K562 (cell line): ENCODE data around the gene TCEA3. TPM values are rescaled to one million over a fixed set of nuclear protein-coding genes. Genes with fewer than 3 reads are reported as not detected.
A peak's percentile ranks its signal among the peaks of the same experiment; 100 is the strongest.

Experiments
- ARID1B ChIP-seq: fragments of 450-650 bp; IDR thresholded peaks from 2 replicates; pipeline ENCODE4 v1.6.1; 2016; ENCODE audit warnings: antibody characterized with exemption, mild to moderate bottlenecking, inconsistent platforms
- E2F6 ChIP-seq, 2 experiments: IDR thresholded peaks; 2 replicates each; pipeline ENCODE4 v1.6.1; 2011; ENCODE audit warnings: borderline replicate concordance in 1 of 2, control low read depth in 1 of 2, low read depth in 1 of 2, low read length in 1 of 2, mild to moderate bottlenecking in 1 of 2, mixed read lengths in 1 of 2, moderate library complexity in 1 of 2; ENCODE audit not compliant: insufficient read depth in 1 of 2, insufficient read length in 1 of 2, poor library complexity in 1 of 2, severe bottlenecking in 1 of 2; ENCODE audit errors: extremely low read depth in 1 of 2
- MEIS2 ChIP-seq: fragments of 450-650 bp; IDR thresholded peaks from 2 replicates; pipeline ENCODE4 v1.6.1; 2014; ENCODE audit warnings: mild to moderate bottlenecking; ENCODE audit not compliant: partially characterized antibody
- MGA ChIP-seq: fragments of 450-650 bp; IDR thresholded peaks from 2 replicates; pipeline ENCODE4 v1.6.1; 2016; ENCODE audit warnings: mild to moderate bottlenecking, moderate library complexity
- SMARCA4 ChIP-seq: fragments of 450-650 bp; IDR thresholded peaks from 2 replicates; pipeline ENCODE4 v1.6.1; 2016
- TBP ChIP-seq: optimal IDR thresholded peaks from 2 replicates; pipeline ENCODE3; 2011; ENCODE audit warnings: low read depth, low read length, improper control_type of control experiment
- YY1 ChIP-seq, 3 experiments: IDR thresholded peaks; 2 replicates each; pipeline ENCODE4 v1.6.1; 2011; ENCODE audit warnings: low read length in 2 of 3, mild to moderate bottlenecking in 2 of 3, moderate library complexity in 2 of 3, borderline replicate concordance in 1 of 3, control low read depth in 1 of 3, low read depth in 1 of 3; ENCODE audit not compliant: insufficient read depth in 3 of 3, insufficient replicate concordance in 2 of 3, control insufficient read depth in 1 of 3, insufficient read length in 1 of 3; ENCODE audit errors: extremely low read depth in 1 of 3
- polyA plus RNA-seq, 8 experiments: library from polyadenylated mRNA; depleted of rRNA in 4 of 8; stranded (reverse) in 5 of 8; unstranded in 3 of 8; fragments of >200 nt; fragmentation: Nextera tagmentation in 2 of 8; fragmentation: Illumina TruSeq in 1 of 8; extraction: Ambion mirVana in 2 of 8; extraction: Trizol in 1 of 8; gene quantifications; 2 replicates each; pipeline versions ENCODE4 v1.2.1 to v1.2.3, GENCODE V29; 2011 to 2014; ENCODE audit warnings: inconsistent platforms in 1 of 8, missing spikeins in 1 of 8
- total RNA-seq, 7 experiments: library from RNA; depleted of rRNA in 6 of 7; stranded (reverse); fragments of >200 nt in 6 of 7; fragmentation: Illumina TruSeq in 2 of 7; extraction: Trizol in 2 of 7; gene quantifications; 2 replicates each; pipeline versions ENCODE4 v1.2.1 to v1.2.3, GENCODE V29; 2011 to 2021; ENCODE audit warnings: low replicate concordance in 1 of 7
- TF ChIP-seq, protein P1 (sequence below), 2 experiments: fragments of 450-650 bp; conservative IDR thresholded peaks; 2 replicates each; pipeline ENCODE4 v1.6.1; 2017; ENCODE audit warnings: mild to moderate bottlenecking in 2 of 2, moderate library complexity in 2 of 2
- TF ChIP-seq, protein P2 (sequence below), 2 experiments: fragments of 450-650 bp in 1 of 2; sonication (generic) in 1 of 2; formaldehyde crosslinking in 1 of 2; IDR thresholded peaks in 1 of 2; conservative IDR thresholded peaks in 1 of 2; 2 replicates each; pipeline versions ENCODE4 v1.6.1 to v1.8.1; 2016 to 2023; ENCODE audit warnings: mild to moderate bottlenecking in 2 of 2, moderate library complexity in 2 of 2, inconsistent platforms in 1 of 2, missing genetic modification reagents in 1 of 2

Gene TCEA3
- total and polyA plus RNA-seq, 9 of the 15 experiments (the other 6 are each of a cell fraction or from before 2014, with no cell fraction given) = 0.03 to 0.55 (median 0.36) TPM

- TF ChIP-seq MGA (0 out of 2 replicates have a peak, but pooled peaks have one; percentile 32), TBP (no peak), MEIS2 (peak; percentile 24), ARID1B (peak; percentile 14; the same call in 1 of the 2 replicates), SMARCA4 (peak; percentile 28; the same call in 1 of the 2 replicates), YY1 (IDR thresholded peaks at IDR 0.05; ENCODE audit: borderline replicate concordance in 1 of 3, control insufficient read depth in 1 of 3, extremely low read depth in 1 of 3, insufficient read depth in 3 of 3, insufficient read length in 1 of 3, insufficient replicate concordance in 2 of 3, low read depth in 1 of 3, low read length in 2 of 3) (peak in 1 of 3 experiments; percentile 23), E2F6 (IDR thresholded peaks at IDR 0.05; ENCODE audit: borderline replicate concordance in 1 of 2, extremely low read depth in 1 of 2, insufficient read depth in 1 of 2, insufficient read length in 1 of 2, low read depth in 1 of 2, low read length in 1 of 2, poor library complexity in 1 of 2, severe bottlenecking in 1 of 2) (peak in 1 of 2 experiments; percentile 36)
- TF ChIP-seq, protein P1, sequence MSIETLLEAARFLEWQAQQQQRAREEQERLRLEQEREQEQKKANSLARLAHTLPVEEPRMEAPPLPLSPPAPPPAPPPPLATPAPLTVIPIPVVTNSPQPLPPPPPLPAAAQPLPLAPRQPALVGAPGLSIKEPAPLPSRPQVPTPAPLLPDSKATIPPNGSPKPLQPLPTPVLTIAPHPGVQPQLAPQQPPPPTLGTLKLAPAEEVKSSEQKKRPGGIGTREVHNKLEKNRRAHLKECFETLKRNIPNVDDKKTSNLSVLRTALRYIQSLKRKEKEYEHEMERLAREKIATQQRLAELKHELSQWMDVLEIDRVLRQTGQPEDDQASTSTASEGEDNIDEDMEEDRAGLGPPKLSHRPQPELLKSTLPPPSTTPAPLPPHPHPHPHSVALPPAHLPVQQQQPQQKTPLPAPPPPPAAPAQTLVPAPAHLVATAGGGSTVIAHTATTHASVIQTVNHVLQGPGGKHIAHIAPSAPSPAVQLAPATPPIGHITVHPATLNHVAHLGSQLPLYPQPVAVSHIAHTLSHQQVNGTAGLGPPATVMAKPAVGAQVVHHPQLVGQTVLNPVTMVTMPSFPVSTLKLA (conservative IDR thresholded peaks at IDR 0.05) = peak in 1 of 2 experiments; percentile 59; a peak in 2 of 4 replicates
- TF ChIP-seq, protein P2, sequence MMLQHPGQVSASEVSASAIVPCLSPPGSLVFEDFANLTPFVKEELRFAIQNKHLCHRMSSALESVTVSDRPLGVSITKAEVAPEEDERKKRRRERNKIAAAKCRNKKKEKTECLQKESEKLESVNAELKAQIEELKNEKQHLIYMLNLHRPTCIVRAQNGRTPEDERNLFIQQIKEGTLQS (IDR thresholded peaks at IDR 0.05) = peak; percentile 85
- TF ChIP-seq, protein P2 (CRISPR knock-in tag; conservative IDR thresholded peaks at IDR 0.05) = peak; percentile 31; the same call in 1 of the 2 replicates
Observed at GRCh38 chr1:23403038-23403336, 21.6 kb downstream of the TCEA3 start (continued).
